SK-N-SH (cell line): ENCODE data around the gene NUP50. TPM values are rescaled to one million over a fixed set of nuclear protein-coding genes. Genes with fewer than 3 reads are reported as not detected.

Source experiments
- CTCF ChIA-PET: fragments of 300-600, 350-600 bp; formaldehyde crosslinking; extraction: SDS; loops from one replicate; lab custom pipeline; 2021; lab: Yijun Ruan, JAX
- POLR2A ChIA-PET: fragments of 350-600 bp; sonication (Branson Sonifier 250); formaldehyde crosslinking; extraction: SDS; loops from one replicate; lab custom pipeline; 2020; ENCODE audit warnings: antibody characterized with exemption, inconsistent platforms; lab: Yijun Ruan, JAX
- DNase-seq: peaks from one replicate; pipeline ENCODE4 v3.0.0; 2012
- H2AFZ ChIP-seq: fragments of 200-600 bp; sonication (generic); 2 replicates; pipeline ENCODE4 v1.8.1; 2016; ENCODE audit warnings: antibody characterized with exemption, mild to moderate bottlenecking, low read depth
- H3F3A ChIP-seq: fragments of 200-600 bp; sonication (generic); replicated peaks from 2 replicates; pipeline ENCODE3; 2016; ENCODE audit warnings: antibody characterized with exemption, mild to moderate bottlenecking; ENCODE audit not compliant: insufficient read depth
- H3K27ac ChIP-seq, 2 experiments: fragments of 200-500 bp in 1 of 2; fragments of 200-600 bp in 1 of 2; sonication (Bioruptor generic) in 1 of 2; sonication (generic), shearing (Covaris generic) in 1 of 2; 2 replicates each; pipeline versions ENCODE4 v1.5.1 to v1.6.1; 2014 to 2016; ENCODE audit warnings: low read depth in 2 of 2, inconsistent platforms in 1 of 2, low read length in 1 of 2, mild to moderate bottlenecking in 1 of 2, mixed read lengths in 1 of 2
- H3K27me3 ChIP-seq: fragments of 200-600 bp; sonication (generic), shearing (Covaris generic); 2 replicates; pipeline ENCODE4 v1.6.1; 2016; ENCODE audit warnings: mixed run types; ENCODE audit not compliant: insufficient read depth
- H3K36me3 ChIP-seq, 2 experiments: fragments of 200-500 bp in 1 of 2; fragments of 200-600 bp in 1 of 2; sonication (Bioruptor generic) in 1 of 2; sonication (generic) in 1 of 2; replicated peaks in 1 of 2; 2 replicates each; pipeline versions ENCODE3 to v1.5.1; 2014 to 2016; ENCODE audit warnings: low read length in 1 of 2, mild to moderate bottlenecking in 1 of 2; ENCODE audit not compliant: insufficient read depth in 2 of 2, control insufficient read depth in 1 of 2
- H3K4me1 ChIP-seq, 2 experiments: fragments of 200-500 bp in 1 of 2; fragments of 200-600 bp in 1 of 2; sonication (Bioruptor generic) in 1 of 2; sonication (generic), shearing (Covaris generic) in 1 of 2; 2 replicates each; pipeline versions ENCODE4 v1.5.1 to v1.6.1; 2014 to 2016; ENCODE audit warnings: low read depth in 1 of 2, low read length in 1 of 2, mixed run types in 1 of 2; ENCODE audit not compliant: insufficient read depth in 2 of 2, control insufficient read depth in 1 of 2
- H3K4me2 ChIP-seq: fragments of 200-600 bp; sonication (generic), shearing (Covaris generic); 2 replicates; pipeline ENCODE4 v1.6.1; 2017; ENCODE audit warnings: mixed run types
- H3K4me3 ChIP-seq, 2 experiments: fragments of 200-500 bp in 1 of 2; fragments of 200-600 bp in 1 of 2; sonication (Bioruptor generic) in 1 of 2; sonication (generic), shearing (Covaris generic) in 1 of 2; 2 replicates each; pipeline versions ENCODE4 v1.5.1 to v1.8.1; 2014 to 2016; ENCODE audit warnings: low read depth in 2 of 2, inconsistent platforms in 1 of 2, low read length in 1 of 2, mild to moderate bottlenecking in 1 of 2, mixed read lengths in 1 of 2, moderate library complexity in 1 of 2
- H3K79me2 ChIP-seq: fragments of 200-600 bp; sonication (generic); 2 replicates; pipeline ENCODE4 v1.8.1; 2017; ENCODE audit warnings: mild to moderate bottlenecking; ENCODE audit not compliant: insufficient read depth
- H3K9ac ChIP-seq: fragments of 200-600 bp; sonication (generic); 2 replicates; pipeline ENCODE4 v1.6.1; 2017; ENCODE audit warnings: mixed run types
- H3K9me2 ChIP-seq: fragments of 200-600 bp; sonication (generic); 2 replicates; pipeline ENCODE4 v1.6.1; 2017; ENCODE audit warnings: mixed run types
- H3K9me3 ChIP-seq: fragments of 200-600 bp; sonication (generic); 2 replicates; pipeline ENCODE4 v1.6.1; 2017; ENCODE audit warnings: mixed run types, mild to moderate bottlenecking, moderate library complexity
- H4K20me1 ChIP-seq: fragments of 200-600 bp; sonication (generic); 2 replicates; pipeline ENCODE4 v1.6.1; 2017; ENCODE audit warnings: mild to moderate bottlenecking, mixed run types; ENCODE audit not compliant: insufficient read depth
- ELF1 ChIP-seq: IDR thresholded peaks from 2 replicates; pipeline ENCODE4 v1.4.0; 2012
- EZH2phosphoT487 ChIP-seq: fragments of 200-600 bp; sonication (generic); IDR thresholded peaks from 2 replicates; pipeline ENCODE4 v1.6.1; 2017; ENCODE audit warnings: low read depth, mixed run types, mild to moderate bottlenecking, antibody characterized with exemption, moderate library complexity, borderline replicate concordance
- FOSL2 ChIP-seq: IDR thresholded peaks from 2 replicates; pipeline ENCODE4 v1.4.0; 2012; ENCODE audit warnings: low read depth, mild to moderate bottlenecking, moderate library complexity, borderline replicate concordance
- FOXJ3 ChIP-seq: sonication (generic); formaldehyde crosslinking; IDR thresholded peaks from 2 replicates; pipeline ENCODE4 v1.5.1; 2020; ENCODE audit warnings: mild to moderate bottlenecking, missing genetic modification reagents
- FOXM1 ChIP-seq: IDR thresholded peaks from 2 replicates; pipeline ENCODE4 v1.4.0; 2012; ENCODE audit warnings: low read depth, mild to moderate bottlenecking
- GABPA ChIP-seq: IDR thresholded peaks from 2 replicates; pipeline ENCODE4 v1.4.0; 2012; ENCODE audit warnings: low read depth, mild to moderate bottlenecking
- GATA2 ChIP-seq: sonication (generic); formaldehyde crosslinking; IDR thresholded peaks from 2 replicates; pipeline ENCODE4 v1.5.0; 2020; ENCODE audit warnings: mild to moderate bottlenecking, missing genetic modification reagents
- JUND ChIP-seq: IDR thresholded peaks from 2 replicates; pipeline ENCODE4 v1.4.0; 2012
- NFIC ChIP-seq: IDR thresholded peaks from 2 replicates; pipeline ENCODE4 v1.4.0; 2012; ENCODE audit warnings: borderline replicate concordance
- NRF1 ChIP-seq: IDR thresholded peaks from 2 replicates; pipeline ENCODE4 v1.6.1; 2012; ENCODE audit warnings: low read depth, mild to moderate bottlenecking, low read length
- POLR2AphosphoS5 ChIP-seq: IDR thresholded peaks from 2 replicates; pipeline ENCODE4 v1.6.1; 2012; ENCODE audit warnings: low read depth, low read length
- RAD21 ChIP-seq: IDR thresholded peaks from 2 replicates; pipeline ENCODE4 v1.6.1; 2012; ENCODE audit warnings: mild to moderate bottlenecking, low read length
- RCOR1 ChIP-seq: fragments of 150-350 bp; IDR thresholded peaks from 2 replicates; pipeline ENCODE4 v1.6.1; 2017; ENCODE audit warnings: antibody characterized with exemption, low read length
- RXRA ChIP-seq: IDR thresholded peaks from 2 replicates; pipeline ENCODE4 v1.4.0; 2012; ENCODE audit warnings: low read depth, mild to moderate bottlenecking, borderline replicate concordance
- TAF1 ChIP-seq: IDR thresholded peaks from 2 replicates; pipeline ENCODE4 v1.6.1; 2012; ENCODE audit warnings: low read depth, mild to moderate bottlenecking, low read length, moderate library complexity, borderline replicate concordance
- WGBS: methylation state at CpG from one replicate; pipeline ENCODE4 v1.1.6; 2017; ENCODE audit warnings: low lambda C conversion rate; 5-methylcytosine and 5-hydroxymethylcytosine counted together
- polyA plus RNA-seq, 3 experiments: library from polyadenylated mRNA; depleted of rRNA; stranded (reverse); fragments of >200 nt; gene quantifications; 2 replicates each; pipeline ENCODE4 v1.2.3, GENCODE V29; 2012
- TF ChIP-seq, protein P1 (sequence below): fragments of 150-350 bp; IDR thresholded peaks from 2 replicates; pipeline ENCODE4 v1.6.1; 2017; ENCODE audit warnings: antibody characterized with exemption, low read length, low read depth, borderline replicate concordance
- TF ChIP-seq, protein P2 (sequence below): IDR thresholded peaks from 2 replicates; pipeline ENCODE4 v1.4.0; 2012; ENCODE audit warnings: low read depth
- TF ChIP-seq, protein P3 (sequence below): IDR thresholded peaks from 2 replicates; pipeline ENCODE4 v1.6.1; 2012; ENCODE audit warnings: mild to moderate bottlenecking, low read depth, low read length, moderate library complexity
- TF ChIP-seq, protein P4 (sequence below): IDR thresholded peaks from 2 replicates; pipeline ENCODE4 v1.4.0; 2012; ENCODE audit warnings: low read depth, borderline replicate concordance

The NUP50 gene
- polyA plus RNA-seq, 1 of the 3 experiments (the other 2 are of a cell fraction) = 4.7 TPM

DNA sequence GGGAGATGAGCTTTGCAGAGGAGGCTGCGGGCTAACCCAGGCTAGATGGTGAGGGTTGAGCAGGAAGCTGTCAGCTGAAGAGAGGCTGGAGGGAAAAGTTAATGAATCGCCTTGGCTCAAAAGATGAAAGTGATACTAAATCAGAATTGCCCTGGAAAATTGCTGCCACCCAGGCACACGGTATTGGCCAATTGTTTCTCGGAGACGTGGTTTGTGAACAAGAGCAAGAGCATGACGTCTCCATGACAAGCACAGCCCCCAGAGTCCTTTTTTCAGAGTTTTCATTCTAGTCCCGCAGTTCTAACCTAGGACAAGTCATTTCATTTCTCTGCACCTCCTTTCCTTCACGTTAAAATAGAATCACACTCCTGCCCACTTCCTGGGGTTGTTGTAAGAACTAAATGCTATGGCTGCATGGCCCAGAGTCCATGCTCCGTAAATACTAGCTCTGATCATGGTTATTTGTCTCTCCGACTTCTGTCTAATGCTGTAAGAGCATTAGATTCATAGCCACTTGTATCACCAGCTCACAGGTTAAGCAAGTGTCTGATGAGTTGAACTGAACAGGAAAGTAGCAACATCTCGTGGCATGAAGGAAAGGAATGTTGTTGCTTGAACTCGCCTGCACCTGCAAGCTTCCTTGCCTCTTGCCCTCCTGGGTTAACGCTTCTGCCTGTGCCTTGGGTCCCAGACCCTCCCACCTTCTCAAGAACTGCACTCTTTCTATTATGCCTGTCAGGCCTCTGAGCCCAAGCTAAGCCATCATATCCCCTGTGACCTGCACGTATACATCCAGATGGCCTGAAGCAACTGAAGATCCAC, 33.8 kb upstream of the NUP50 start:
- Histone ChIP-seq H3K4me3 (no peak overlapping the region), H3K79me2 (no peaks in the 10 kb centered on the region), H3K9ac (no peak overlapping the region), H3F3A (peaks cover 3% of the 10 kb centered on the region), H3K9me2 (no peaks in the 10 kb centered on the region), H3K27me3 (no peaks in the 10 kb centered on the region), H4K20me1 (no peaks in the 10 kb centered on the region), H3K4me1 (no peaks in the 10 kb centered on the region; a peak in 1 of 4 replicates), H3K9me3 (no peaks in the 10 kb centered on the region), H3K27ac (no peak overlapping the region), H3K4me2 (no peak overlapping the region), H3K36me3 (peaks cover 13% of the 10 kb centered on the region in 2 experiments), H2AFZ (no peak overlapping the region)
- WGBS = 88% methylated on average over 14 of the region's 14 CpGs
- ChIA-PET POLR2A (no interaction called here), CTCF (interaction anchor here (1.4 to 1.5 kb wide), 2 partner anchors 34 to 79 kb away, joined by 4 read pairs; no protein-coding TSS in a partner anchor)
- TF ChIP-seq RCOR1 = no peak
- TF ChIP-seq JUND = no peak
- TF ChIP-seq FOXM1 = no peak
- TF ChIP-seq, protein P1, sequence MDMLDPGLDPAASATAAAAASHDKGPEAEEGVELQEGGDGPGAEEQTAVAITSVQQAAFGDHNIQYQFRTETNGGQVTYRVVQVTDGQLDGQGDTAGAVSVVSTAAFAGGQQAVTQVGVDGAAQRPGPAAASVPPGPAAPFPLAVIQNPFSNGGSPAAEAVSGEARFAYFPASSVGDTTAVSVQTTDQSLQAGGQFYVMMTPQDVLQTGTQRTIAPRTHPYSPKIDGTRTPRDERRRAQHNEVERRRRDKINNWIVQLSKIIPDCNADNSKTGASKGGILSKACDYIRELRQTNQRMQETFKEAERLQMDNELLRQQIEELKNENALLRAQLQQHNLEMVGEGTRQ = no peak
- no peak for TF ChIP-seq POLR2AphosphoS5
- no peak for TF ChIP-seq RAD21
- no peak for TF ChIP-seq TAF1
- no peak for DNase-seq

DNA sequence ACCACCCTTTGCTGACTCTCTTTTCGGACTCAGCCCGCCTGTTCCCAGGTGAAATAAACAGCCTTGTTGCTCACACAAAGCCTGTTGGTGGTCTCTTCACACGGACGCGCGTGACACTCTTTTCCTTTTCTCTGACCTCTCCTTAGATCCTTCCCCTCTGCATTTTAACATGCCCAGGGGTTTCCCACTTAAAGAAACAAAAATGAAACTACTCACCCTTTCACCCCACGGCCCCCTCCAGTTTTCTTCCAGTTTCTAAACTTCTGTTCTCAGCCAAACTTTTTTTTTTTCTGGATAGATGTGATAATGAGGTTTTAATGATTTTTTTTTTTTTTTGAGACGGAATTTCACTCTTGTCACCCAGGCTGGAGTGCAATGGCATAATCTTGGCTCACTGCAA, 32.8 kb upstream of the NUP50 start:
- Histone ChIP-seq H2AFZ (no peak overlapping the region), H3K27ac (no peak overlapping the region), H3K9me3 (no peaks in the 10 kb centered on the region), H3F3A (peaks cover 3% of the 10 kb centered on the region), H3K4me2 (no peak overlapping the region), H3K4me1 (no peaks in the 10 kb centered on the region; a peak in 1 of 4 replicates), H3K4me3 (no peak overlapping the region), H3K79me2 (no peaks in the 10 kb centered on the region), H3K27me3 (no peaks in the 10 kb centered on the region), H3K9me2 (no peaks in the 10 kb centered on the region), H4K20me1 (no peaks in the 10 kb centered on the region), H3K36me3 (peaks cover 13 to 17% of the 10 kb centered on the region in 2 experiments), H3K9ac (no peak overlapping the region)
- ChIA-PET POLR2A (no interaction called here), CTCF (no interaction called here)
- DNase-seq = no peak
- WGBS = 93% methylated on average over 8 of the region's 8 CpGs
- TF ChIP-seq NRF1 (no peak), EZH2phosphoT487 (no peak), ELF1 (no peak), RXRA (no peak), POLR2AphosphoS5 (no peak), JUND (no peak), NFIC (no peak), GATA2 (CRISPR knock-in tag) (no peak), FOXM1 (no peak), GABPA (no peak), FOXJ3 (no peak), FOSL2 (no peak)
- TF ChIP-seq, protein P2, sequence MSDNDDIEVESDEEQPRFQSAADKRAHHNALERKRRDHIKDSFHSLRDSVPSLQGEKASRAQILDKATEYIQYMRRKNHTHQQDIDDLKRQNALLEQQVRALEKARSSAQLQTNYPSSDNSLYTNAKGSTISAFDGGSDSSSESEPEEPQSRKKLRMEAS = no peak
- TF ChIP-seq, protein P1 = no peak
- TF ChIP-seq, protein P3, sequence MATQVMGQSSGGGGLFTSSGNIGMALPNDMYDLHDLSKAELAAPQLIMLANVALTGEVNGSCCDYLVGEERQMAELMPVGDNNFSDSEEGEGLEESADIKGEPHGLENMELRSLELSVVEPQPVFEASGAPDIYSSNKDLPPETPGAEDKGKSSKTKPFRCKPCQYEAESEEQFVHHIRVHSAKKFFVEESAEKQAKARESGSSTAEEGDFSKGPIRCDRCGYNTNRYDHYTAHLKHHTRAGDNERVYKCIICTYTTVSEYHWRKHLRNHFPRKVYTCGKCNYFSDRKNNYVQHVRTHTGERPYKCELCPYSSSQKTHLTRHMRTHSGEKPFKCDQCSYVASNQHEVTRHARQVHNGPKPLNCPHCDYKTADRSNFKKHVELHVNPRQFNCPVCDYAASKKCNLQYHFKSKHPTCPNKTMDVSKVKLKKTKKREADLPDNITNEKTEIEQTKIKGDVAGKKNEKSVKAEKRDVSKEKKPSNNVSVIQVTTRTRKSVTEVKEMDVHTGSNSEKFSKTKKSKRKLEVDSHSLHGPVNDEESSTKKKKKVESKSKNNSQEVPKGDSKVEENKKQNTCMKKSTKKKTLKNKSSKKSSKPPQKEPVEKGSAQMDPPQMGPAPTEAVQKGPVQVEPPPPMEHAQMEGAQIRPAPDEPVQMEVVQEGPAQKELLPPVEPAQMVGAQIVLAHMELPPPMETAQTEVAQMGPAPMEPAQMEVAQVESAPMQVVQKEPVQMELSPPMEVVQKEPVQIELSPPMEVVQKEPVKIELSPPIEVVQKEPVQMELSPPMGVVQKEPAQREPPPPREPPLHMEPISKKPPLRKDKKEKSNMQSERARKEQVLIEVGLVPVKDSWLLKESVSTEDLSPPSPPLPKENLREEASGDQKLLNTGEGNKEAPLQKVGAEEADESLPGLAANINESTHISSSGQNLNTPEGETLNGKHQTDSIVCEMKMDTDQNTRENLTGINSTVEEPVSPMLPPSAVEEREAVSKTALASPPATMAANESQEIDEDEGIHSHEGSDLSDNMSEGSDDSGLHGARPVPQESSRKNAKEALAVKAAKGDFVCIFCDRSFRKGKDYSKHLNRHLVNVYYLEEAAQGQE = no peak
- TF ChIP-seq, protein P4, sequence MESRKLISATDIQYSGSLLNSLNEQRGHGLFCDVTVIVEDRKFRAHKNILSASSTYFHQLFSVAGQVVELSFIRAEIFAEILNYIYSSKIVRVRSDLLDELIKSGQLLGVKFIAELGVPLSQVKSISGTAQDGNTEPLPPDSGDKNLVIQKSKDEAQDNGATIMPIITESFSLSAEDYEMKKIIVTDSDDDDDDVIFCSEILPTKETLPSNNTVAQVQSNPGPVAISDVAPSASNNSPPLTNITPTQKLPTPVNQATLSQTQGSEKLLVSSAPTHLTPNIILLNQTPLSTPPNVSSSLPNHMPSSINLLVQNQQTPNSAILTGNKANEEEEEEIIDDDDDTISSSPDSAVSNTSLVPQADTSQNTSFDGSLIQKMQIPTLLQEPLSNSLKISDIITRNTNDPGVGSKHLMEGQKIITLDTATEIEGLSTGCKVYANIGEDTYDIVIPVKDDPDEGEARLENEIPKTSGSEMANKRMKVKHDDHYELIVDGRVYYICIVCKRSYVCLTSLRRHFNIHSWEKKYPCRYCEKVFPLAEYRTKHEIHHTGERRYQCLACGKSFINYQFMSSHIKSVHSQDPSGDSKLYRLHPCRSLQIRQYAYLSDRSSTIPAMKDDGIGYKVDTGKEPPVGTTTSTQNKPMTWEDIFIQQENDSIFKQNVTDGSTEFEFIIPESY = no peak
